HEK293T (cell line): ENCODE results near the gene ANO4.
"Not testable (repeated sequence)": the region's sequence is repeated elsewhere in the genome, so short reads cannot be mapped to it uniquely, and the experiment has no call there.

Experiments
- CTCF ChIA-PET: fragments of 350-600 bp; formaldehyde crosslinking; extraction: SDS; loops from one replicate; lab custom pipeline; 2021; ENCODE audit warnings: antibody characterized with exemption, inconsistent platforms; lab: Yijun Ruan, JAX
- POLR2A ChIA-PET: fragments of 350-600 bp; formaldehyde crosslinking; extraction: SDS; loops from one replicate; lab custom pipeline; 2020; ENCODE audit warnings: antibody characterized with exemption, inconsistent platforms; lab: Yijun Ruan, JAX
- DNase-seq: peaks from one replicate; pipeline ENCODE4 v3.0.0; 2012; ENCODE audit warnings: mixed read lengths; ENCODE audit errors: extremely low spot score
- ARNT ChIP-seq: fragments of 450-650 bp; IDR thresholded peaks from 2 replicates; pipeline ENCODE4 v1.6.1; 2017; ENCODE audit warnings: mild to moderate bottlenecking
- BHLHE40 ChIP-seq: fragments of 450-650 bp; IDR thresholded peaks from 2 replicates; pipeline ENCODE4 v1.6.1; 2016; ENCODE audit warnings: mild to moderate bottlenecking, moderate library complexity, borderline replicate concordance
- CTBP1 ChIP-seq: fragments of 450-650 bp; IDR thresholded peaks from 2 replicates; pipeline ENCODE4 v1.6.1; 2016; ENCODE audit warnings: borderline replicate concordance
- ELF4 ChIP-seq: fragments of 450-650 bp; IDR thresholded peaks from 2 replicates; pipeline ENCODE4 v1.6.1; 2017; ENCODE audit warnings: antibody characterized with exemption
- FOXA1 ChIP-seq: fragments of 450-650 bp; IDR thresholded peaks from 2 replicates; pipeline ENCODE4 v1.6.1; 2016; ENCODE audit warnings: mild to moderate bottlenecking
- FOXK2 ChIP-seq: fragments of 450-650 bp; IDR thresholded peaks from 2 replicates; pipeline ENCODE4 v1.6.1; 2016; ENCODE audit warnings: mild to moderate bottlenecking
- HDGF ChIP-seq: fragments of 450-650 bp; IDR thresholded peaks from 2 replicates; pipeline ENCODE4 v1.6.1; 2017; ENCODE audit warnings: antibody characterized with exemption, borderline replicate concordance
- L3MBTL2 ChIP-seq: fragments of 450-650 bp; conservative IDR thresholded peaks from 2 replicates; pipeline ENCODE4 v1.6.1; 2016; ENCODE audit warnings: mild to moderate bottlenecking
- LEF1 ChIP-seq: fragments of 450-650 bp; IDR thresholded peaks from 2 replicates; pipeline ENCODE4 v1.6.1; 2017; ENCODE audit warnings: mild to moderate bottlenecking, borderline replicate concordance
- NFRKB ChIP-seq: fragments of 450-650 bp; IDR thresholded peaks from 2 replicates; pipeline ENCODE4 v1.6.1; 2016; ENCODE audit warnings: mild to moderate bottlenecking, moderate library complexity
- PKNOX1 ChIP-seq: fragments of 450-650 bp; IDR thresholded peaks from 2 replicates; pipeline ENCODE4 v1.6.1; 2016
- SP1 ChIP-seq: fragments of 450-650 bp; IDR thresholded peaks from 2 replicates; pipeline ENCODE4 v1.6.1; 2017
- SUZ12 ChIP-seq: fragments of 450-650 bp; IDR thresholded peaks from 2 replicates; pipeline ENCODE4 v1.6.1; 2016; ENCODE audit warnings: mild to moderate bottlenecking
- TARDBP ChIP-seq: fragments of 450-650 bp; IDR thresholded peaks from 2 replicates; pipeline ENCODE4 v1.6.1; 2016
- ZNF384 ChIP-seq: fragments of 450-650 bp; IDR thresholded peaks from 2 replicates; pipeline ENCODE4 v1.6.1; 2016

ANO4 gene

GRCh38 chr12:100986595-100987547, 192.3 kb downstream of the ANO4 start:
- TF ChIP-seq ELF4 (no peak), HDGF (no peak), BHLHE40 (no peak), TARDBP (no peak)

GRCh38 chr12:100987552-100988521, 193.3 kb downstream of the ANO4 start:
- POLR2A ChIA-PET: no interaction called here
- TF ChIP-seq SUZ12: no peak
- TF ChIP-seq ARNT: no peak
- TF ChIP-seq L3MBTL2: no peak
- no peak for TF ChIP-seq LEF1
- no peak for TF ChIP-seq CTBP1
- TF ChIP-seq HDGF: no peak
- no peak for TF ChIP-seq NFRKB
- no peak for TF ChIP-seq SP1
- no peak for TF ChIP-seq FOXA1
- TF ChIP-seq BHLHE40: no peak
- no peak for TF ChIP-seq ELF4
- DNase-seq: peak; percentile 40
- CTCF ChIA-PET: interaction anchor here (0.6 kb wide), 1 partner anchor 168 kb away, joined by 3 read pairs; no protein-coding TSS in a partner anchor

More at GRCh38 chr12:100986595-100987547, 192.3 kb downstream of the ANO4 start:
- CTCF ChIA-PET: no interaction called here
- DNase-seq: no peak
- POLR2A ChIA-PET: no interaction called here

- POLR2A ChIA-PET, DNase-seq, CTCF ChIA-PET: not testable (repeated sequence)
Measured at GRCh38 chr12:100989509-100989908, 194.9 kb downstream of the ANO4 start.

GRCh38 chr12:100991102-100991501, 196.5 kb downstream of the ANO4 start:
- POLR2A ChIA-PET: no interaction called here
- CTCF ChIA-PET: no interaction called here
- DNase-seq: no peak
- TF ChIP-seq FOXA1 (no peak), ARNT (no peak), FOXK2 (no peak), PKNOX1 (no peak), TARDBP (no peak), ELF4 (no peak), CTBP1 (no peak), HDGF (no peak)

- DNase-seq: no peak
- TF ChIP-seq ELF4 (no peak), ARNT (no peak), BHLHE40 (no peak), FOXA1 (no peak), HDGF (no peak), TARDBP (no peak), PKNOX1 (no peak), CTBP1 (no peak), FOXK2 (no peak), ZNF384 (no peak), L3MBTL2 (no peak), LEF1 (no peak), SP1 (no peak), SUZ12 (no peak)
- POLR2A ChIA-PET: no interaction called here
- CTCF ChIA-PET: no interaction called here
Measured at GRCh38 chr12:100992194-100992593, 197.6 kb downstream of the ANO4 start.

GRCh38 chr12:100993916-100994450, 199.4 kb downstream of the ANO4 start:
- TF ChIP-seq SP1 (no peak), CTBP1 (no peak), NFRKB (no peak), ZNF384 (no peak), ELF4 (no peak), BHLHE40 (no peak), FOXK2 (no peak), HDGF (no peak)
- ChIA-PET POLR2A (no interaction called here), CTCF (no interaction called here)
- DNase-seq: no peak

- DNase-seq: no peak
- ChIA-PET POLR2A (no interaction called here), CTCF (no interaction called here)
- TF ChIP-seq HDGF: no peak
- TF ChIP-seq ARNT: no peak
- no peak for TF ChIP-seq ELF4
- no peak for TF ChIP-seq FOXK2
- TF ChIP-seq BHLHE40: no peak
- TF ChIP-seq NFRKB: no peak
- no peak for TF ChIP-seq PKNOX1
- no peak for TF ChIP-seq ZNF384
Measured at GRCh38 chr12:100995201-100995600, 200.6 kb downstream of the ANO4 start.
